Measurements from ENCODE around the gene LTBP2. TPM values are rescaled to one million over a fixed set of nuclear protein-coding genes. Genes with fewer than 3 reads are reported as not detected.

Gene LTBP2
- total and polyA plus RNA-seq, 2 experiments from 2014 or later = 7.6 to 8.6 TPM

DNA sequence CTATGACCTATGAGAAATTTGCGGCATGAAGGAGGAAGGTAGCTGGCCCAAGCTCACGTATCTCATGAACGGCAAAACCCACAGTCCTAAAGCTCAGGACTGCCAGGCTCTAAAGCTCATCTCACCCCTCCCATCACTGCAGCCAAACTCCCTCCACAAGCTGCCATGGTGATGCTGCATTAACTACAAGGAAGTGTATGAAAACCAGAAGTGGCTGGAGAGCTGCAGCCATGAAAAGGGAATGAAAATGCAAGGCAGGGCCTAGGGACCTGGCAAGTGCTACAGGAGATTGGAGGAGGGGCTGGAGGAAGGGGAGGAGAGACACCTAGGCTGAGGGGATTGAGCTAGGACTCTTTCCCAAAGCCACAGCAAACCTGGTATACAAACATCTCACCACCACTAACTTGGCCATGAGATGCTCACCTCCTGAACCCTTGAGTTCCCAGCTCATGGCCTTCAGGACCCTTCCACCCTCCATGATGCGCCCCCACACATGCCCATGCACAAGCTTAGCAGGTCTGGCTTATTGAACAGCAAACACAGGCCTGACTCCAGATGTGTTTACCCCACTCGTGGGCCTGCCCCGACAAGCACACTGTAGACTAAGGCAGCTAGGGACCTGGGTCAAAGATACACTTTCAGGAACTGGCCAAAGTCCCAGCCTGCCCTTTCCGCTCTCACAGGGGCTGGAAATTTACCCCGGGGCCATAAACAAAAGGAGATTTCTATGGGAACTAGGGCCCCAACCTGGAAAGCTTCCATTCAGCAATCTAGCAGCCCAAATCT, 42.0 kb downstream of the LTBP2 start:
- Histone ChIP-seq H2AFZ (no peak overlapping the region), H3K9me2 (replicated peaks; ENCODE audit: insufficient read depth) (no peaks in the 10 kb centered on the region), H3K4me2 (peak overlapping the region; percentile 27), H3K4me3 (no peak overlapping the region), H3K4me1 (ENCODE audit: insufficient read depth) (peaks cover 36% of the 10 kb centered on the region), H3K27me3 (no peaks in the 10 kb centered on the region), H3K9me3 (ENCODE audit: low read depth) (no peaks in the 10 kb centered on the region), H3K27ac (peak overlapping the region; percentile 92), H3K79me2 (no peaks in the 10 kb centered on the region), H4K20me1 (ENCODE audit: insufficient read depth, poor library complexity, severe bottlenecking) (no peaks in the 10 kb centered on the region), H3K36me3 (replicated peaks; ENCODE audit: insufficient read depth, low read depth) (no peaks in the 10 kb centered on the region)
- peak; percentile 32 for DNase-seq (ENCODE audit: low spot score)
- no peak for TF ChIP-seq EZH2 (IDR thresholded peaks at IDR 0.05; ENCODE audit: borderline replicate concordance)
- TF ChIP-seq EZH2phosphoT487 (IDR thresholded peaks at IDR 0.05; ENCODE audit: low read depth, severe bottlenecking, unreplicated experiment) = no peak
- TF ChIP-seq, protein P1, sequence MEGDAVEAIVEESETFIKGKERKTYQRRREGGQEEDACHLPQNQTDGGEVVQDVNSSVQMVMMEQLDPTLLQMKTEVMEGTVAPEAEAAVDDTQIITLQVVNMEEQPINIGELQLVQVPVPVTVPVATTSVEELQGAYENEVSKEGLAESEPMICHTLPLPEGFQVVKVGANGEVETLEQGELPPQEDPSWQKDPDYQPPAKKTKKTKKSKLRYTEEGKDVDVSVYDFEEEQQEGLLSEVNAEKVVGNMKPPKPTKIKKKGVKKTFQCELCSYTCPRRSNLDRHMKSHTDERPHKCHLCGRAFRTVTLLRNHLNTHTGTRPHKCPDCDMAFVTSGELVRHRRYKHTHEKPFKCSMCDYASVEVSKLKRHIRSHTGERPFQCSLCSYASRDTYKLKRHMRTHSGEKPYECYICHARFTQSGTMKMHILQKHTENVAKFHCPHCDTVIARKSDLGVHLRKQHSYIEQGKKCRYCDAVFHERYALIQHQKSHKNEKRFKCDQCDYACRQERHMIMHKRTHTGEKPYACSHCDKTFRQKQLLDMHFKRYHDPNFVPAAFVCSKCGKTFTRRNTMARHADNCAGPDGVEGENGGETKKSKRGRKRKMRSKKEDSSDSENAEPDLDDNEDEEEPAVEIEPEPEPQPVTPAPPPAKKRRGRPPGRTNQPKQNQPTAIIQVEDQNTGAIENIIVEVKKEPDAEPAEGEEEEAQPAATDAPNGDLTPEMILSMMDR (IDR thresholded peaks at IDR 0.05; ENCODE audit: poor library complexity) = no peak
- 68% methylated on average over 8 of the region's 8 CpGs for WGBS (ENCODE audit: low lambda C conversion rate, missing lambda C conversion rate)

- TF ChIP-seq, protein P1 (IDR thresholded peaks at IDR 0.05; ENCODE audit: poor library complexity) = no peak
- no peak for TF ChIP-seq EZH2phosphoT487 (IDR thresholded peaks at IDR 0.05; ENCODE audit: low read depth, severe bottlenecking, unreplicated experiment)
- TF ChIP-seq EZH2 (IDR thresholded peaks at IDR 0.05; ENCODE audit: borderline replicate concordance) = no peak
- Histone ChIP-seq H3K27ac (no peak overlapping the region), H3K4me1 (ENCODE audit: insufficient read depth) (peaks cover 36% of the 10 kb centered on the region), H3K9me3 (ENCODE audit: low read depth) (no peaks in the 10 kb centered on the region), H3K9me2 (replicated peaks; ENCODE audit: insufficient read depth) (no peaks in the 10 kb centered on the region), H3K79me2 (no peaks in the 10 kb centered on the region), H3K4me3 (no peak overlapping the region), H2AFZ (no peak overlapping the region), H4K20me1 (ENCODE audit: insufficient read depth, poor library complexity, severe bottlenecking) (no peaks in the 10 kb centered on the region), H3K4me2 (no peak overlapping the region), H3K27me3 (no peaks in the 10 kb centered on the region), H3K36me3 (replicated peaks; ENCODE audit: insufficient read depth, low read depth) (no peaks in the 10 kb centered on the region)
- WGBS (ENCODE audit: low lambda C conversion rate, missing lambda C conversion rate) = 89% methylated on average over 2 of the region's 2 CpGs
- no peak for DNase-seq (ENCODE audit: low spot score)
Observed at GRCh38 chr14:74569387-74569786, 42.6 kb downstream of the LTBP2 start.

DNA sequence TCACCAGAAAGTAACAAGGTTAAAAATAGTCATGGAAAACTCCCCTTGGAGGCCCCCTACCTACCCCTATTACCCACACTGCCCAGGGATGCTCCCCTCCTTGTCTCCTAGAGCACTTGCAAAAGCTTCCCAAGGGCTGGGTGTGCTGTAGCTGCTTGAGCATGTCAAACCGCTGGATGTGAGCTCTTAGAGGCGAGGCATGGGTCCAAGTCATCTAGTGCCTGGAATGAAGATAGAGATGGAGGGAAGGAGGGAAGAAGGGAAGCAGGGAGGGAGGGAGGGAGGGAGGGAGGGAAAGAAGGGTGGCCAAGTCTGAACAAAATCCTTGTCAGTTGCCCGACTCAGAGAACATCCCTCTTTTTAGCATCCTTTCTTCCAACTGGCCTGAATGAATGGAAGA, 43.1 kb downstream of the LTBP2 start:
- Histone ChIP-seq H4K20me1 (ENCODE audit: insufficient read depth, poor library complexity, severe bottlenecking) (no peaks in the 10 kb centered on the region), H3K79me2 (no peaks in the 10 kb centered on the region), H3K4me1 (ENCODE audit: insufficient read depth) (peaks cover 36% of the 10 kb centered on the region), H3K4me2 (no peak overlapping the region), H3K27me3 (no peaks in the 10 kb centered on the region), H3K9me3 (ENCODE audit: low read depth) (no peaks in the 10 kb centered on the region), H2AFZ (no peak overlapping the region), H3K36me3 (replicated peaks; ENCODE audit: insufficient read depth, low read depth) (no peaks in the 10 kb centered on the region), H3K27ac (no peak overlapping the region), H3K4me3 (no peak overlapping the region), H3K9me2 (replicated peaks; ENCODE audit: insufficient read depth) (no peaks in the 10 kb centered on the region)
- no peak for DNase-seq (ENCODE audit: low spot score)
- TF ChIP-seq EZH2 (IDR thresholded peaks at IDR 0.05; ENCODE audit: borderline replicate concordance) (no peak), EZH2phosphoT487 (IDR thresholded peaks at IDR 0.05; ENCODE audit: low read depth, severe bottlenecking, unreplicated experiment) (no peak)
- TF ChIP-seq, protein P1 (IDR thresholded peaks at IDR 0.05; ENCODE audit: poor library complexity) = no peak
- 85% methylated on average over 3 of the region's 3 CpGs for WGBS (ENCODE audit: low lambda C conversion rate, missing lambda C conversion rate)

Data from hepatocyte (in vitro differentiated cells).